Gastrocnemius medialis (tissue), 4 donors: ENCODE measurements around the gene KMT2E.
"Not testable (repeated sequence)": the region's sequence is repeated elsewhere in the genome, so short reads cannot be mapped to it uniquely, and the experiment has no call there.

Experiments used
- CTCF ChIP-seq, 5 experiments: fragments of 450-650 bp in 3 of 5; fragments of 200-600 bp in 2 of 5; sonication (generic) in 2 of 5; IDR thresholded peaks in 4 of 5; conservative IDR thresholded peaks in 1 of 5; 1 replicate in 4 of 5; 2 replicates in 1 of 5; pipeline ENCODE4 v1.5.1; 2016 to 2019; ENCODE audit warnings: antibody characterized with exemption in 5 of 5, mild to moderate bottlenecking in 3 of 5, moderate library complexity in 3 of 5
- POLR2A ChIP-seq, 2 donors: fragments of 450-650 bp; IDR thresholded peaks; one replicate each; pipeline ENCODE4 v1.6.1; 2017; ENCODE audit warnings: antibody characterized with exemption in 2 of 2, mild to moderate bottlenecking in 2 of 2, moderate library complexity in 2 of 2

- not testable (repeated sequence) for TF ChIP-seq CTCF (IDR thresholded peaks at IDR 0.05 in 4 of 5, conservative IDR thresholded peaks at IDR 0.05 in 1 of 5); POLR2A (IDR thresholded peaks at IDR 0.05)
Measured at GRCh38 chr7:105050899-105051298, 36.9 kb downstream of the KMT2E start.
